NB4 (cell line): Measurements from ENCODE around the gene ZNF581.

Experiments
- DNase-seq: peaks from one replicate; pipeline ENCODE4 v3.0.0; 2010; ENCODE audit warnings: low read depth
- H3K4me3 ChIP-seq: one replicate; pipeline ENCODE4 v1.5.1; 2011; ENCODE audit warnings: mild to moderate bottlenecking, low read depth, low read length, moderate library complexity
- MAX ChIP-seq: IDR thresholded peaks from 2 replicates; pipeline ENCODE4 v1.6.1; 2011; ENCODE audit warnings: low read depth, low read length
- MYC ChIP-seq: IDR thresholded peaks from 2 replicates; pipeline ENCODE4 v1.6.1; 2011; ENCODE audit warnings: low read depth, low read length
- POLR2A ChIP-seq: IDR thresholded peaks from 2 replicates; pipeline ENCODE4 v1.6.1; 2011; ENCODE audit warnings: mild to moderate bottlenecking; ENCODE audit not compliant: insufficient read length; ENCODE audit errors: extremely low read depth
- TF ChIP-seq, protein P1 (sequence below): IDR thresholded peaks from one replicate; pipeline ENCODE4 v1.5.1; 2012; ENCODE audit warnings: low read depth, low read length

The ZNF581 gene

DNA sequence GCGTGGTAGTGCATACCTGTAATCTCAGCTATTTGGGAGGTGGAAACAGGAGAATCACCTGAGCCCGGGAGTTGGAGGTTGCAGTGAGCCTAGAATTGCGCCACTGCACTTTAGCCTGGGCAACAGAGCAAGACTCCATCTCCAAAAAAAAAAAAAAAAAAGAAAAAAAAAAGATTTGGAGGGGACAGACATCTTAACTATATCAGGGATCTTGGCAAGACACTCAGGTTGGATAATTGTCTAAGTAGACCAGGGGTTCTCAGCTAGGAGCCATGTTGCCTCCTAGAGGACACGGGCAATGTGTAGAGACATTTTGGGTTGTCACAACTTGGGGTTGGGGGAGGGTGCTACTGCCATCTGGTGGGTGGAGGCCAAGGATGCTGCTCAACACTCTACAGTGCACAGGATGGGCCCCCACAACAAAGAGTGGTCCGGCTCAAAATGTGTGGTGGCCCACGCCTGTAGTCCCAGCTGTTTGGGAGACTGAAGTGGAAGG is 4.5 kb upstream of the ZNF581 start:
- TF ChIP-seq, protein P1, sequence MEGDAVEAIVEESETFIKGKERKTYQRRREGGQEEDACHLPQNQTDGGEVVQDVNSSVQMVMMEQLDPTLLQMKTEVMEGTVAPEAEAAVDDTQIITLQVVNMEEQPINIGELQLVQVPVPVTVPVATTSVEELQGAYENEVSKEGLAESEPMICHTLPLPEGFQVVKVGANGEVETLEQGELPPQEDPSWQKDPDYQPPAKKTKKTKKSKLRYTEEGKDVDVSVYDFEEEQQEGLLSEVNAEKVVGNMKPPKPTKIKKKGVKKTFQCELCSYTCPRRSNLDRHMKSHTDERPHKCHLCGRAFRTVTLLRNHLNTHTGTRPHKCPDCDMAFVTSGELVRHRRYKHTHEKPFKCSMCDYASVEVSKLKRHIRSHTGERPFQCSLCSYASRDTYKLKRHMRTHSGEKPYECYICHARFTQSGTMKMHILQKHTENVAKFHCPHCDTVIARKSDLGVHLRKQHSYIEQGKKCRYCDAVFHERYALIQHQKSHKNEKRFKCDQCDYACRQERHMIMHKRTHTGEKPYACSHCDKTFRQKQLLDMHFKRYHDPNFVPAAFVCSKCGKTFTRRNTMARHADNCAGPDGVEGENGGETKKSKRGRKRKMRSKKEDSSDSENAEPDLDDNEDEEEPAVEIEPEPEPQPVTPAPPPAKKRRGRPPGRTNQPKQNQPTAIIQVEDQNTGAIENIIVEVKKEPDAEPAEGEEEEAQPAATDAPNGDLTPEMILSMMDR, result peak; percentile 57
- no peak for TF ChIP-seq POLR2A
- peak; percentile 70 for DNase-seq
- no peak overlapping the region for H3K4me3 ChIP-seq

- H3K4me3 ChIP-seq, result peak overlapping the region; percentile 42
- no peak for DNase-seq
- TF ChIP-seq MYC, result no peak
- no peak for TF ChIP-seq MAX
- TF ChIP-seq POLR2A, result no peak
- TF ChIP-seq, protein P1, result no peak
These were observed 3.3 kb upstream of the ZNF581 start for GRCh38 chr19:55640043-55640576.

- DNase-seq, result peak; percentile 72
- H3K4me3 ChIP-seq, result peak within 1 kb of the TSS; percentile 69
- TF ChIP-seq, protein P1, result no peak
- no peak for TF ChIP-seq MAX
- no peak for TF ChIP-seq MYC
- no peak for TF ChIP-seq POLR2A
These were observed 2.6 kb upstream of the ZNF581 start, which contains the start of gene ZNF580 for GRCh38 chr19:55640577-55641425. ZNF580 (plus strand) TSS chr19:55641002; CDS start chr19:55642509, 1,507 bp downstream.

GRCh38 chr19:55641426-55642152 is 1.9 kb upstream of the ZNF581 start:
- TF ChIP-seq MYC (no peak), POLR2A (no peak), MAX (no peak)
- TF ChIP-seq, protein P1, result no peak
- H3K4me3 ChIP-seq, result peak overlapping the region; percentile 69
- DNase-seq, result peak; percentile 50

DNA sequence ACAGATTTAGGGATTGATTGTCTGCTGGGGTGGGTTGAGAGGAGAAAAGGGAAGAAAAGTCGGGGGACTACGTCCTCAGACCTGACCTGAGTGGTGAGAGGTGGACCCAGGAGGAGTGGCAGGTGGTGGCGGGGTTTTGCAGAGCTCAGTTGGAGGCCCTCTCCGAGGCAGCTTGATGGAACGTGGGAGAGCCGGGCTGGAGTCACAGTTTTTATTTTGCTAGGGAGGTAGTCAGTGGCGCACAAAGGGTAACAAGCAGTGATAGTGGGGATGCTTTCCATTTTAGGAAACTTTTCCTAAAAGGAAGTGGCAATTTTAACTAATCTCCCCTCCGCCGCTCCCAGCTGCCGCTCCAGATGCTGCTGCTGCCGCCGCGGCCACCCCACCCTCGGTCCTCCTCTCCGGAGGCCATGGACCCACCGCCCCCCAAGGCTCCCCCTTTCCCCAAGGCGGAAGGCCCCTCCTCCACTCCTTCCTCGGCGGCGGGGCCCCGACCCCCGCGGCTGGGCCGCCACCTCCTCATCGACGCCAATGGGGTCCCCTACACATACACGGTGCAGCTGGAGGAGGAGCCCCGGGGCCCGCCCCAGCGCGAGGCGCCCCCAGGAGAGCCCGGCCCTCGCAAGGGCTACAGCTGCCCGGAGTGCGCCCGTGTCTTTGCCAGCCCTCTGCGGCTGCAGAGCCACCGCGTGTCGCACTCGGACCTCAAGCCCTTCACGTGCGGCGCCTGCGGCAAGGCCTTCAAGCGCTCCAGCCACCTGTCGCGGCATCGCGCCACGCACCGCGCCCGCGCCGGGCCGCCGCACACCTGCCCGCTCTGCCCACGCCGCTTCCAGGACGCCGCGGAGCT is 1.1 kb upstream of the ZNF581 start:
- DNase-seq, result no peak
- peak overlapping the region; percentile 78 for H3K4me3 ChIP-seq

More for the DNA sequence above, 1.1 kb upstream of the ZNF581 start:
- TF ChIP-seq, protein P1, result no peak
- TF ChIP-seq MAX (no peak), MYC (no peak), POLR2A (no peak)
